ENCODE data around the gene TOM1L2.

Gene TOM1L2

DNA sequence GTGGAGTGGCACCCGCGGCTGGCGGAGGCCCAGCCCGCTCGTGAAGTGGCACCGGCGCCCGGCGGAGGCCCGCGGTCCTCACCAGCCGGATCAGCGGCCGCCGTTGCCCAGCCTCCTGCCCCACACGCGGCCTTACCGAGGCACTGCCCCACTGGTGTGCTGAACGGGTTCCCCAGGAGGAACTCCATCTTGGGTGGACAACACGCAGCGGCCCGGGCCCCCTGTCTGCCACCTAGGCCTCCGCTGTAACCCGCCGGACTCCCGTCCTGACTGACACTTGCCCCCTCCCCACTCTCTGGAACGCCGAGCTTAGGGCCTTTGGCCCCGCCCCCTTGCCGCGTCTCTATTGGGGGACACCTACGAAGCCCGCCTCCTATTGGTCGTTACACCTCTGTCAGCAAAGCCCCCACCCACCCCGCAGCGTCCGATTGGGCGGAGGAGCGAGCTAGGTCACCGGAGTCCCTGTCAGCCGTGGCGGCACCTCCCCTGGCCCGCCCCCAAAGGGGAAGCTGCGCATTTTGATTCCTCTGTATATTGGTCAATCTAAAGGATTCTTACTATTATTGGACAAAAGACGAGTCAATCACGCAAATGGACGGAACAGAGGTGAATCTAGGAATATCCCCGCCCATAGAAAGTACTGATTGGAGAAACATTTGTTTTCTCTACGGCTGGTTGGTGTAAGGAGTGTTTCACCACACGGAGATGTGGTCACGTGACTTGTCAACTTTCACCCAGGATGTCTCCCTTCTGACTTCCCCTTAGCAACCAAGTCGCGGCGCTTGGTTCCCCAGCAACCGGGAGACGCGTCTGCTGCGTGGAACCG lies at the start of gene TOM1L2, which contains the start of gene DRC3:
Gene TOM1L2 (minus strand): TSS at position 275 of the 826 bp plus-strand sequence. CDS start 87 bp downstream, at position 188.
Gene DRC3 (plus strand): TSS at position 737 of the 826 bp plus-strand sequence. CDS start 4,737 bp downstream, outside the sequence.
- peaks cover 16% of the 10 kb centered on the region for H3K79me2 ChIP-seq (ENCODE audit: insufficient read depth, low read length)
- H3K4me3 ChIP-seq (ENCODE audit: low read depth in 1 of 2, low read length in 2 of 2), result peak within 1 kb of the TSS; percentile 68 to 79; a peak in 3 of 4 replicates
- peak within 1 kb of the TSS; percentile 99 for H3K4me2 ChIP-seq (ENCODE audit: insufficient read depth, low read length)
- ATAC-seq (ENCODE audit: insufficient read depth, low read depth), result peak; percentile 95
- no peaks in the 10 kb centered on the region for H3K27me3 ChIP-seq (ENCODE audit: insufficient read depth, low read length, poor library complexity)
- H3K4me1 ChIP-seq (ENCODE audit: insufficient read depth, low read length), result peaks cover 26% of the 10 kb centered on the region
- H2AFZ ChIP-seq (ENCODE audit: low read depth, low read length), result peak within 1 kb of the TSS; percentile 82
- peak; percentile 100 for DNase-seq
- TF ChIP-seq CTCF (IDR thresholded peaks at IDR 0.05; ENCODE audit: borderline replicate concordance, extremely low read depth, low read length, poor library complexity, severe bottlenecking), result no peak
- TF ChIP-seq EZH2 (IDR thresholded peaks at IDR 0.05; ENCODE audit: borderline replicate concordance, low read depth, low read length, severe bottlenecking), result no peak
- H3K36me3 ChIP-seq (ENCODE audit: insufficient read depth, low read length), result no peaks in the 10 kb centered on the region
- H4K20me1 ChIP-seq (ENCODE audit: insufficient read depth, low read length), result peaks cover 7% of the 10 kb centered on the region; the same call in 1 of the 2 replicates
- H3K27ac ChIP-seq (ENCODE audit: low read length), result peak within 1 kb of the TSS; percentile 34
- H3K9me3 ChIP-seq (ENCODE audit: insufficient read depth, low read length, severe bottlenecking), result no peaks in the 10 kb centered on the region
- H3K9ac ChIP-seq (ENCODE audit: low read depth, low read length), result peak within 1 kb of the TSS; percentile 69

GRCh38 chr17:18021372-18021771 lies 49.2 kb upstream of the TOM1L2 start:
- DNase-seq (no peak), ATAC-seq (ENCODE audit: insufficient read depth, low read depth) (no peak)
- H3K9me3 ChIP-seq (ENCODE audit: insufficient read depth, low read length, severe bottlenecking), result no peaks in the 10 kb centered on the region
- H2AFZ ChIP-seq (ENCODE audit: low read depth, low read length), result no peak overlapping the region
- H3K4me1 ChIP-seq (ENCODE audit: insufficient read depth, low read length), result no peaks in the 10 kb centered on the region
- no peak overlapping the region for H3K4me2 ChIP-seq (ENCODE audit: insufficient read depth, low read length)
- H3K79me2 ChIP-seq (ENCODE audit: insufficient read depth, low read length), result no peaks in the 10 kb centered on the region
- no peak for TF ChIP-seq CTCF (IDR thresholded peaks at IDR 0.05; ENCODE audit: borderline replicate concordance, extremely low read depth, low read length, poor library complexity, severe bottlenecking)
- TF ChIP-seq EZH2 (IDR thresholded peaks at IDR 0.05; ENCODE audit: borderline replicate concordance, low read depth, low read length, severe bottlenecking), result no peak
- H3K9ac ChIP-seq (ENCODE audit: low read depth, low read length), result no peak overlapping the region
- H3K27ac ChIP-seq (ENCODE audit: low read length), result no peak overlapping the region
- no peak overlapping the region for H3K4me3 ChIP-seq (ENCODE audit: low read depth in 1 of 2, low read length in 2 of 2)
- H4K20me1 ChIP-seq (ENCODE audit: insufficient read depth, low read length), result 0 out of 2 replicates have a peak, but pooled peaks cover 4% of the 10 kb centered on the region
- no peaks in the 10 kb centered on the region for H3K27me3 ChIP-seq (ENCODE audit: insufficient read depth, low read length, poor library complexity)
- peaks cover 51% of the 10 kb centered on the region for H3K36me3 ChIP-seq (ENCODE audit: insufficient read depth, low read length)

DNA sequence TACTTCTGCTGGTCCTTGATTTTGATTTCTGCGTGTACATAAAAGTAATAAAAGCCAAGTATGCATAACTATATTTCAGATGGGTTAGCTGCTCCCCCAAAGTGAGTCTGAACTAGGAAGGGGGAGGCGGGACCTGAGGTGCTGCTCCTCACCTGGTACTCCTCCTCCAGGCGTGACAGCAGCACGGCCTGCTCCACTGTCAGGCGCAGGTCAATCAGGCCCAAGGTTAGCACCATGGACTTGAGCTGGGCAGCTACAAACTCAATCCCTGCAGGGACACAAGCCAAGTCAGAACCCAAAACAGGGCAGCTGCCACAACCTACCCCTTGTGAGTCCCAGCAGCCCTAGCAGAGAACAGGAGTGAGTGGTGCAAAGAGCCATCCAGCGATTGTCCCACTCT lies 48.8 kb upstream of the TOM1L2 start:
- no peaks in the 10 kb centered on the region for H3K4me1 ChIP-seq (ENCODE audit: insufficient read depth, low read length)
- no peak overlapping the region for H2AFZ ChIP-seq (ENCODE audit: low read depth, low read length)
- no peak overlapping the region for H3K9ac ChIP-seq (ENCODE audit: low read depth, low read length)
- DNase-seq (no peak), ATAC-seq (ENCODE audit: insufficient read depth, low read depth) (no peak)
- peaks cover 51% of the 10 kb centered on the region for H3K36me3 ChIP-seq (ENCODE audit: insufficient read depth, low read length)
- no peak overlapping the region for H3K27ac ChIP-seq (ENCODE audit: low read length)
- TF ChIP-seq CTCF (IDR thresholded peaks at IDR 0.05; ENCODE audit: borderline replicate concordance, extremely low read depth, low read length, poor library complexity, severe bottlenecking) (no peak), EZH2 (IDR thresholded peaks at IDR 0.05; ENCODE audit: borderline replicate concordance, low read depth, low read length, severe bottlenecking) (no peak)
- H4K20me1 ChIP-seq (ENCODE audit: insufficient read depth, low read length), result 0 out of 2 replicates have a peak, but pooled peaks cover 3% of the 10 kb centered on the region
- no peaks in the 10 kb centered on the region for H3K27me3 ChIP-seq (ENCODE audit: insufficient read depth, low read length, poor library complexity)
- no peaks in the 10 kb centered on the region for H3K79me2 ChIP-seq (ENCODE audit: insufficient read depth, low read length)
- no peak overlapping the region for H3K4me3 ChIP-seq (ENCODE audit: low read depth in 1 of 2, low read length in 2 of 2)
- no peaks in the 10 kb centered on the region for H3K9me3 ChIP-seq (ENCODE audit: insufficient read depth, low read length, severe bottlenecking)
- no peak overlapping the region for H3K4me2 ChIP-seq (ENCODE audit: insufficient read depth, low read length)
